Left kidney (tissue), 2 donors: ENCODE data around the gene AASDHPPT. TPM values are rescaled to one million over a fixed set of nuclear protein-coding genes. Genes with fewer than 3 reads are reported as not detected.

Experiments
- DNase-seq: peaks from one replicate; pipeline ENCODE4 v3.0.0-alpha.2; 2013
- polyA plus RNA-seq: library from polyadenylated mRNA; unstranded; fragments of 120-200 nt; gene quantifications from one replicate; pipeline ENCODE4 v1.2.1, GENCODE V29; 2013; ENCODE audit not compliant: insufficient read length

The AASDHPPT gene
- polyA plus RNA-seq, 1 donor, result 92.5 TPM

- DNase-seq, result peak; percentile 99
Measured at GRCh38 chr11:106076919-106077608, 398 bp upstream of the AASDHPPT start, which contains the start of gene KBTBD3. TSS of gene KBTBD3 (minus strand) at chr11:106077347. CDS start at chr11:106059097, 18,250 bp downstream.

- no peak for DNase-seq
Measured at GRCh38 chr11:106082096-106082495, 4.6 kb downstream of the AASDHPPT start.

GRCh38 chr11:106086135-106086534 is 8.7 kb downstream of the AASDHPPT start:
- no peak for DNase-seq

- no peak for DNase-seq
Measured at GRCh38 chr11:106086850-106087249, 9.4 kb downstream of the AASDHPPT start.

- peak; percentile 48 for DNase-seq
Measured at GRCh38 chr11:106087815-106088435, 10.5 kb downstream of the AASDHPPT start.

GRCh38 chr11:106088896-106089295 is 11.4 kb downstream of the AASDHPPT start:
- DNase-seq, result no peak

- no peak for DNase-seq
Measured at GRCh38 chr11:106091480-106092123, 14.1 kb downstream of the AASDHPPT start.

- DNase-seq, result no peak
Measured at GRCh38 chr11:106092446-106092845, 15.0 kb downstream of the AASDHPPT start.

- no peak for DNase-seq
Measured at GRCh38 chr11:106098893-106099553, 21.6 kb downstream of the AASDHPPT start.

GRCh38 chr11:106101370-106101769 is 23.9 kb downstream of the AASDHPPT start:
- no peak for DNase-seq

- DNase-seq, result no peak
Measured at GRCh38 chr11:106101819-106102218, 24.4 kb downstream of the AASDHPPT start.

GRCh38 chr11:106105986-106106385 is 28.5 kb downstream of the AASDHPPT start:
- DNase-seq, result no peak

- no peak for DNase-seq
Measured at GRCh38 chr11:106121570-106122320, 44.3 kb downstream of the AASDHPPT start.

GRCh38 chr11:106127604-106128003 is 50.1 kb downstream of the AASDHPPT start:
- no peak for DNase-seq

- DNase-seq, result no peak
Measured at GRCh38 chr11:106128740-106129139, 51.3 kb downstream of the AASDHPPT start.

GRCh38 chr11:106131998-106132397 is 54.5 kb downstream of the AASDHPPT start:
- DNase-seq, result no peak

- no peak for DNase-seq
Measured at GRCh38 chr11:106132582-106133354, 55.3 kb downstream of the AASDHPPT start.

GRCh38 chr11:106133529-106133928 is 56.1 kb downstream of the AASDHPPT start:
- DNase-seq, result no peak

GRCh38 chr11:106137061-106137460 is 59.6 kb downstream of the AASDHPPT start:
- DNase-seq, result no peak

- no peak for DNase-seq
Measured at GRCh38 chr11:106137758-106138157, 60.3 kb downstream of the AASDHPPT start.
